Measurements from ENCODE around the gene SLC27A2. TPM values are rescaled to one million over a fixed set of nuclear protein-coding genes. Genes with fewer than 3 reads are reported as not detected.

The SLC27A2 gene
- polyA plus RNA-seq, 1 experiment = 0.22 TPM

DNA sequence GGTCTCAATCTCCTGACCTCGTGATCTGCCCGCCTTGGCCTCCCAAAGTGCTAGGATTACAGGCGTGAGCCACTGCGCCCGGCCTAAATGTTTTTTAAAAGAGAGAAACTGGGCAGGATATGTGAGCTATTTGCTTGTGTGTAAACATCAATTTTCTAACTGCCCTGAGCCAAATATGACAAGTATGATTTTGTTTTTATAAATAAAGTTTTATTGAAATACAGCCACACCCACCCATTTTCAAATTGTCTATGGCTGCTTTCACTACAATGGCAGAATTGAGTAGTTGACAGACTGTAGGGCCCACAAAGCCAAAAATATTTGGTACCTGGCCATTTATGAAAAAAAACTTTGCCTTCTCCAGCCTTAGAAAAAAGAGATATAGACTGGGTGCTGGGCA, 99.4 kb downstream of the SLC27A2 start:
- no peaks in the 10 kb centered on the region for H3K36me3 ChIP-seq (ENCODE audit: control insufficient read depth, insufficient read depth, low read length)

More for the DNA sequence above, 99.4 kb downstream of the SLC27A2 start:
- TF ChIP-seq, protein P1, sequence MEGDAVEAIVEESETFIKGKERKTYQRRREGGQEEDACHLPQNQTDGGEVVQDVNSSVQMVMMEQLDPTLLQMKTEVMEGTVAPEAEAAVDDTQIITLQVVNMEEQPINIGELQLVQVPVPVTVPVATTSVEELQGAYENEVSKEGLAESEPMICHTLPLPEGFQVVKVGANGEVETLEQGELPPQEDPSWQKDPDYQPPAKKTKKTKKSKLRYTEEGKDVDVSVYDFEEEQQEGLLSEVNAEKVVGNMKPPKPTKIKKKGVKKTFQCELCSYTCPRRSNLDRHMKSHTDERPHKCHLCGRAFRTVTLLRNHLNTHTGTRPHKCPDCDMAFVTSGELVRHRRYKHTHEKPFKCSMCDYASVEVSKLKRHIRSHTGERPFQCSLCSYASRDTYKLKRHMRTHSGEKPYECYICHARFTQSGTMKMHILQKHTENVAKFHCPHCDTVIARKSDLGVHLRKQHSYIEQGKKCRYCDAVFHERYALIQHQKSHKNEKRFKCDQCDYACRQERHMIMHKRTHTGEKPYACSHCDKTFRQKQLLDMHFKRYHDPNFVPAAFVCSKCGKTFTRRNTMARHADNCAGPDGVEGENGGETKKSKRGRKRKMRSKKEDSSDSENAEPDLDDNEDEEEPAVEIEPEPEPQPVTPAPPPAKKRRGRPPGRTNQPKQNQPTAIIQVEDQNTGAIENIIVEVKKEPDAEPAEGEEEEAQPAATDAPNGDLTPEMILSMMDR (IDR thresholded peaks at IDR 0.05; ENCODE audit: insufficient read depth, low read depth, low read length) = no peak
- DNase-seq (ENCODE audit: low read depth) = no peak
- Histone ChIP-seq H3K4me3 (ENCODE audit: low read depth, low read length) (no peak overlapping the region), H3K27me3 (ENCODE audit: control insufficient read depth, insufficient read depth, low read length) (no peaks in the 10 kb centered on the region)
- CTCF ChIA-PET = interaction anchor here (0.6 kb wide), 1 partner anchor 1950 kb away, joined by 3 read pairs; the partner anchor contains the start of gene DUT
- POLR2A ChIA-PET = no interaction called here

Small RNA genes within 50 kb of the gene (small RNA-seq; reads per million reads assigned to genes)
- not detected for gene RF00019 (ENCODE audit: insufficient read length, low read depth, low replicate concordance)

Other genes starting within 250 kb of the SLC27A2 start
- gene ATP8B4, start 63.0 kb upstream of the SLC27A2 start, polyA plus RNA-seq (2011; rRNA removed) = 0.23 and 0.44 TPM in 2 replicates
- gene HDC, start 83.5 kb downstream of the SLC27A2 start, polyA plus RNA-seq (2011; rRNA removed) = not detected in 2 replicates
- 17.1 and 21.9 TPM in 2 replicates for gene GABPB1, start 173.0 kb downstream of the SLC27A2 start, polyA plus RNA-seq (2011; rRNA removed)
- gene USP8, start 242.2 kb downstream of the SLC27A2 start, polyA plus RNA-seq (2011; rRNA removed) = 35.2 and 53.3 TPM in 2 replicates

Measured in BJ (cell line).